ENCODE data around the gene RTN4. TPM values are rescaled to one million over a fixed set of nuclear protein-coding genes. Genes with fewer than 3 reads are reported as not detected.

Gene RTN4
- total RNA-seq, 1 experiment from 2014 or later = 200 TPM

DNA sequence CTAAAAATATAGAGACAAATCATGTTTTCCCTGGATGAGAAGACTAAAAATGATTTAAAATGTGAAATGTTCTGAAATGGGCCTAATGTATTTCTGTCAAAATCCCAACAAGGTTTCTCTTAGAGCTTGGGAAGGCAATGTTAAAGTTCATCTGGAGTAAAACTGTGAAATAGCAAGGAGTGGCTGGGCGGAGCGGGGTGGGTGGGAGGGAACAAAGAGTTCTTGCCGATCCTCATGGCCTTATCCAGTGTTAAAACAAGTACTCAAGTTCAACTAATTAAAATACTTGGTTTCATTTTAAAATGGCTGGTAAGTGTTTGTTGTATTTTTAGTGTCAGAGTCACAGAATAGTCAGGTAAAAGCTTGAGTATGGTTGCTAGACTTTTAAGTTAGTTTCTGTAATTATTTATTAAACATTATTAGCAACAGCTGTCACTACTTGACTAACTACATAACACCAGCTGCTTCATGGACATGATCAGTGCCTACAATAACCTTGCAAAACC, 87.3 kb downstream of the RTN4 start:
- H3K23ac ChIP-seq (ENCODE audit: insufficient read length, low read depth, low read length) = no peak overlapping the region
- H4K8ac ChIP-seq (replicated peaks; ENCODE audit: insufficient read length, low read depth, low read length) = no peak overlapping the region
- H2BK12ac ChIP-seq (ENCODE audit: insufficient read length, low read depth, low read length) = no peak overlapping the region
- DNase-seq = no peak
- TF ChIP-seq, protein P1, sequence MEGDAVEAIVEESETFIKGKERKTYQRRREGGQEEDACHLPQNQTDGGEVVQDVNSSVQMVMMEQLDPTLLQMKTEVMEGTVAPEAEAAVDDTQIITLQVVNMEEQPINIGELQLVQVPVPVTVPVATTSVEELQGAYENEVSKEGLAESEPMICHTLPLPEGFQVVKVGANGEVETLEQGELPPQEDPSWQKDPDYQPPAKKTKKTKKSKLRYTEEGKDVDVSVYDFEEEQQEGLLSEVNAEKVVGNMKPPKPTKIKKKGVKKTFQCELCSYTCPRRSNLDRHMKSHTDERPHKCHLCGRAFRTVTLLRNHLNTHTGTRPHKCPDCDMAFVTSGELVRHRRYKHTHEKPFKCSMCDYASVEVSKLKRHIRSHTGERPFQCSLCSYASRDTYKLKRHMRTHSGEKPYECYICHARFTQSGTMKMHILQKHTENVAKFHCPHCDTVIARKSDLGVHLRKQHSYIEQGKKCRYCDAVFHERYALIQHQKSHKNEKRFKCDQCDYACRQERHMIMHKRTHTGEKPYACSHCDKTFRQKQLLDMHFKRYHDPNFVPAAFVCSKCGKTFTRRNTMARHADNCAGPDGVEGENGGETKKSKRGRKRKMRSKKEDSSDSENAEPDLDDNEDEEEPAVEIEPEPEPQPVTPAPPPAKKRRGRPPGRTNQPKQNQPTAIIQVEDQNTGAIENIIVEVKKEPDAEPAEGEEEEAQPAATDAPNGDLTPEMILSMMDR (conservative IDR thresholded peaks at IDR 0.05) = no peak
- no peaks in the 10 kb centered on the region for H3K23me2 ChIP-seq (ENCODE audit: insufficient read length, low read depth, low read length, poor library complexity, severe bottlenecking)
- no peaks in the 10 kb centered on the region for H3K9me3 ChIP-seq (ENCODE audit: control insufficient read depth, low read depth, low read length)
- WGBS (ENCODE audit: extremely low coverage, insufficient read length, low lambda C conversion rate) = no CpG with 5 or more reads among the region's 3 CpGs
- H4K20me1 ChIP-seq (ENCODE audit: control insufficient read depth, insufficient read depth, insufficient read length) = no peaks in the 10 kb centered on the region
- no peak overlapping the region for H3K9ac ChIP-seq (ENCODE audit: extremely low read depth, insufficient read length, low read length)
- H2BK15ac ChIP-seq (ENCODE audit: low read depth, low read length) = no peak overlapping the region
- H2BK20ac ChIP-seq (ENCODE audit: low read depth, low read length, poor library complexity, severe bottlenecking) = no peak overlapping the region
- H3K27me3 ChIP-seq (ENCODE audit: insufficient read depth, low read length) = no peaks in the 10 kb centered on the region
- no peak overlapping the region for H2BK120ac ChIP-seq (ENCODE audit: low read depth, low read length, poor library complexity, severe bottlenecking)
- H3K79me1 ChIP-seq (ENCODE audit: insufficient read depth, low read depth, low read length, poor library complexity, severe bottlenecking) = no peaks in the 10 kb centered on the region
- Mint-ChIP-seq H3K9me3 (no peaks in the 10 kb centered on the region), H3K4me1 (peaks cover 29 to 33% of the 10 kb centered on the region in 2 experiments), H3K36me3 (ENCODE audit: insufficient read depth in 1 of 3, low read depth in 3 of 3) (peaks cover 6 to 11% (median 7%) of the 10 kb centered on the region in 3 experiments), H3K27ac (no peak overlapping the region), H3K4me3 (no peak overlapping the region), H3K27me3 (ENCODE audit: low read depth) (no peaks in the 10 kb centered on the region; the same call in 1 of the 2 replicates)
- H3K4me2 ChIP-seq (ENCODE audit: insufficient read depth, insufficient read length, low read length) = no peak overlapping the region
- H3K56ac ChIP-seq (ENCODE audit: insufficient read length, low read depth, low read length) = no peak overlapping the region
- H2AK5ac ChIP-seq (ENCODE audit: insufficient read length, low read length) = no peak overlapping the region
- H3K4ac ChIP-seq (ENCODE audit: low read depth, low read length) = no peak overlapping the region
- H4K5ac ChIP-seq (ENCODE audit: insufficient read length, low read depth, low read length) = no peak overlapping the region
- no peak overlapping the region for H3K14ac ChIP-seq (ENCODE audit: insufficient read depth, low read length)
- H2AFZ ChIP-seq (ENCODE audit: low read length) = no peak overlapping the region
- no peak overlapping the region for H2BK5ac ChIP-seq (ENCODE audit: insufficient read length, low read length)
- H3K18ac ChIP-seq (ENCODE audit: insufficient read length, low read depth, low read length) = no peak overlapping the region
- H3K79me2 ChIP-seq (ENCODE audit: insufficient read depth, low read length) = no peaks in the 10 kb centered on the region
- H3K4me1 ChIP-seq (ENCODE audit: insufficient read depth, low read length) = peaks cover 2% of the 10 kb centered on the region; the same call in 1 of the 2 replicates
- H3K27ac ChIP-seq (ENCODE audit: insufficient read length, low read depth, low read length) = no peak overlapping the region
- no peak overlapping the region for H3T11ph ChIP-seq (ENCODE audit: low read length)
- H4K91ac ChIP-seq (ENCODE audit: insufficient read length, low read depth, low read length) = no peak overlapping the region

Data from H9 (cell line).